Esophagus squamous epithelium (tissue), 5 donors: ENCODE data around the gene PINK1. TPM values are rescaled to one million over a fixed set of nuclear protein-coding genes. Genes with fewer than 3 reads are reported as not detected.

Experiments used
- DNase-seq: peaks from one replicate; lab custom pipeline; 2025; lab: John Stamatoyannopoulos, UW
- H3K27ac ChIP-seq, 4 donors: fragments of 200-600 bp; sonication (generic); one replicate each; pipeline ENCODE4 v1.5.1; 2016 to 2019; ENCODE audit warnings: mild to moderate bottlenecking in 1 of 4
- H3K27me3 ChIP-seq, 4 donors: fragments of 200-600 bp; sonication (generic); 1 replicate in 3 of 4; 2 replicates in 1 of 4; pipeline versions ENCODE4 v1.5.1 to v1.6.0; 2017 to 2021; ENCODE audit warnings: antibody characterized with exemption in 1 of 4
- H3K36me3 ChIP-seq, 3 donors: fragments of 200-600 bp; sonication (generic); one replicate each; pipeline ENCODE4 v1.5.1; 2016 to 2019
- H3K4me1 ChIP-seq, 3 donors: fragments of 200-600 bp; sonication (generic); one replicate each; pipeline ENCODE4 v1.5.1; 2017 to 2019
- H3K4me3 ChIP-seq, 4 donors: fragments of 200-600 bp; sonication (generic); 1 replicate in 3 of 4; 2 replicates in 1 of 4; pipeline ENCODE4 v1.5.1; 2016 to 2019; ENCODE audit warnings: mild to moderate bottlenecking in 2 of 4, moderate library complexity in 1 of 4
- H3K9me3 ChIP-seq, 3 donors: fragments of 200-600 bp; sonication (generic); one replicate each; pipeline ENCODE4 v1.5.1; 2016 to 2019
- POLR2A ChIP-seq, 4 donors: fragments of 450-650 bp; IDR thresholded peaks; one replicate each; pipeline ENCODE4 v1.6.1; 2017; ENCODE audit warnings: antibody characterized with exemption in 4 of 4, mild to moderate bottlenecking in 4 of 4, moderate library complexity in 3 of 4
- WGBS, 2 donors: methylation state at CpG; one replicate each; pipeline ENCODE4 v1.1.5; 2018; 5-methylcytosine and 5-hydroxymethylcytosine counted together
- intact Hi-C: fragments of 100-400 bp; cut with DNase I; formaldehyde crosslinking; loops from one replicate; pipeline ENCODE4 v1.15.0; 2022
- total RNA-seq, 4 donors: library from RNA; depleted of rRNA; stranded (reverse); fragments of >200 nt; gene quantifications; one replicate each; pipeline ENCODE4 v1.1.0, GENCODE V29; 2016
- TF ChIP-seq, protein P1 (sequence below), 6 experiments: fragments of 450-650 bp in 4 of 6; fragments of 200-600 bp in 2 of 6; sonication (generic) in 2 of 6; IDR thresholded peaks; one replicate each; pipeline ENCODE4 v1.5.1; 2016 to 2019; ENCODE audit warnings: antibody characterized with exemption in 6 of 6, mild to moderate bottlenecking in 4 of 6, moderate library complexity in 4 of 6
- donor health status: DM: yes; HTN: yes; CAD: no.

PINK1 gene
- total RNA-seq, 4 donors from 2014 or later: 55.0 to 110 (median 77.1) TPM

GRCh38 chr1:20699558-20699957 is 66.3 kb downstream of the PINK1 start:
- no peaks in the 10 kb centered on the region for H3K27me3 ChIP-seq
- H3K9me3 ChIP-seq: no peaks in the 10 kb centered on the region
- intact Hi-C loops: loop anchor here (5.0 kb wide), 1 partner anchor 493 kb away; no protein-coding TSS in a partner anchor
- no peak overlapping the region for H3K27ac ChIP-seq
- no peak overlapping the region for H3K4me3 ChIP-seq
- H3K4me1 ChIP-seq: peaks cover 4 to 18% (median 12%) of the 10 kb centered on the region in 3 donors
- H3K36me3 ChIP-seq: no peaks in the 10 kb centered on the region
- DNase-seq: no peak
- 57 to 69% methylated on average over 9 of the region's 9 CpGs for WGBS, 2 donors
- no peak for TF ChIP-seq POLR2A (IDR thresholded peaks at IDR 0.05)
- TF ChIP-seq, protein P1, sequence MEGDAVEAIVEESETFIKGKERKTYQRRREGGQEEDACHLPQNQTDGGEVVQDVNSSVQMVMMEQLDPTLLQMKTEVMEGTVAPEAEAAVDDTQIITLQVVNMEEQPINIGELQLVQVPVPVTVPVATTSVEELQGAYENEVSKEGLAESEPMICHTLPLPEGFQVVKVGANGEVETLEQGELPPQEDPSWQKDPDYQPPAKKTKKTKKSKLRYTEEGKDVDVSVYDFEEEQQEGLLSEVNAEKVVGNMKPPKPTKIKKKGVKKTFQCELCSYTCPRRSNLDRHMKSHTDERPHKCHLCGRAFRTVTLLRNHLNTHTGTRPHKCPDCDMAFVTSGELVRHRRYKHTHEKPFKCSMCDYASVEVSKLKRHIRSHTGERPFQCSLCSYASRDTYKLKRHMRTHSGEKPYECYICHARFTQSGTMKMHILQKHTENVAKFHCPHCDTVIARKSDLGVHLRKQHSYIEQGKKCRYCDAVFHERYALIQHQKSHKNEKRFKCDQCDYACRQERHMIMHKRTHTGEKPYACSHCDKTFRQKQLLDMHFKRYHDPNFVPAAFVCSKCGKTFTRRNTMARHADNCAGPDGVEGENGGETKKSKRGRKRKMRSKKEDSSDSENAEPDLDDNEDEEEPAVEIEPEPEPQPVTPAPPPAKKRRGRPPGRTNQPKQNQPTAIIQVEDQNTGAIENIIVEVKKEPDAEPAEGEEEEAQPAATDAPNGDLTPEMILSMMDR (IDR thresholded peaks at IDR 0.05): no peak

DNA sequence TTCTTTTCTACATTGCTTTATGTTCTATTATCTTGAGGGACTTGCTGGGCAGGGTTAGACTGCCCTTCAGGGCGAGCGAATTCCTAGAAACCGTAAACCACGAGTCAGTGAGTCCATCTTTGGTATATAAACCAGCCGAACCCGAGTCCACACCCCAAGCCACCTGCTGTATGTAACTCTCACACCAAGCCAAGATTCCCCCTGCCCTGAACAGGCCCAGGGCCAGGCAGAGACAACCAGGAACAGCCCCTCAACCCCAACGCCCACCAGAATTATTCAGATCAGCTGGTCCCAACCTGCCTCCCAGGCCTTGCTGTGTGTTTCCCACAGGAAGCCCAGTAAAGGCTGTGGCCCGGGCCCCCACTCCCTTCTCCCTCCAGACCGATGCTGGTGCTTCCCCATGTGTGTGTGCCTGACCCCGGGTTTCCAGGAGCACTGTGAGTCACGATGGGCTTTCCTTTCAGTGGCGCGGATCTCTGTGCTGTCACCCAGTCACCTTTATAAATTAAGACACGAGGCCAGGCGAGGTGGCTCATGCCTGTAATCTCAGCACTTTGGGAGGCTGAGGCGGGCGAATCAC is 67.5 kb downstream of the PINK1 start:
- WGBS, 2 donors: 76 to 78% methylated on average over 13 to 17 of the region's 17 CpGs
- H3K9me3 ChIP-seq: no peaks in the 10 kb centered on the region
- intact Hi-C loops: no loop called here
- H3K4me3 ChIP-seq: no peak overlapping the region
- peaks cover 4 to 18% (median 12%) of the 10 kb centered on the region in 3 donors for H3K4me1 ChIP-seq
- TF ChIP-seq, protein P1 (IDR thresholded peaks at IDR 0.05): no peak
- TF ChIP-seq POLR2A (IDR thresholded peaks at IDR 0.05): no peak
- no peak for DNase-seq
- H3K27me3 ChIP-seq: no peaks in the 10 kb centered on the region
- no peak overlapping the region for H3K27ac ChIP-seq
- no peaks in the 10 kb centered on the region for H3K36me3 ChIP-seq

Other genes starting within 250 kb of the PINK1 start
- 10 to 100 TPM in 1 of 4 donors, 1 to 10 TPM in 3; 3.1 to 12.8 (median 6.8) TPM for gene CAMK2N1, start 147.2 kb upstream of the PINK1 start, total RNA-seq
- 10 to 100 TPM; 19.0 to 35.6 (median 26.2) TPM for gene MUL1, start 125.3 kb upstream of the PINK1 start, total RNA-seq
- gene FAM43B, start 80.9 kb upstream of the PINK1 start, total RNA-seq: under 1 TPM in 3 of 4 donors, not detected in 1; 0.11 to 0.19 (median 0.13) TPM
- gene CDA, start 44.4 kb upstream of the PINK1 start, total RNA-seq: 10 to 100 TPM in 3 of 4 donors, 1 to 10 TPM in 1; 9.7 to 53.7 (median 45.9) TPM
- gene DDOST, start 27.9 kb downstream of the PINK1 start, total RNA-seq: 100 to 1,000 TPM; 106 to 183 (median 127) TPM
- gene KIF17, start 84.5 kb downstream of the PINK1 start, total RNA-seq: 1 to 10 TPM in 1 of 4 donors, under 1 TPM in 2, not detected in 1; 0.57 to 1.9 (median 0.85) TPM
- 1 to 10 TPM in 1 of 4 donors, under 1 TPM in 2, not detected in 1; 0.57 to 1.1 (median 0.79) TPM for gene SH2D5, start 99.2 kb downstream of the PINK1 start, total RNA-seq
- gene HP1BP3, start 153.8 kb downstream of the PINK1 start, total RNA-seq: 100 to 1,000 TPM in 3 of 4 donors, 10 to 100 TPM in 1; 81.4 to 225 (median 140) TPM